OCI-LY1 (cell line): ENCODE results near the gene TRIM67.

ENCODE experiments used
- H2AFZ ChIP-seq: fragments of 200-600 bp; sonication (generic), shearing (Covaris generic); 2 replicates; pipeline ENCODE4 v1.6.0; 2014; ENCODE audit warnings: antibody characterized with exemption, mild to moderate bottlenecking, low read length
- H3F3A ChIP-seq: fragments of 200-600 bp; sonication (generic), shearing (Covaris generic); 2 replicates; pipeline ENCODE4 v1.6.0; 2014; ENCODE audit warnings: mild to moderate bottlenecking, antibody characterized with exemption, low read length, moderate library complexity; ENCODE audit not compliant: insufficient read depth
- H3K27ac ChIP-seq: fragments of 200-600 bp; sonication (generic); 2 replicates; pipeline ENCODE4 v1.5.1; 2014; ENCODE audit warnings: low read length, mixed run types, mild to moderate bottlenecking, low read depth; ENCODE audit not compliant: poor library complexity, severe bottlenecking
- H3K27me3 ChIP-seq: fragments of 200-600 bp; sonication (generic); 2 replicates; pipeline ENCODE4 v1.6.0; 2014; ENCODE audit warnings: antibody characterized with exemption, mild to moderate bottlenecking, low read length, moderate library complexity; ENCODE audit not compliant: insufficient read depth
- H3K36me3 ChIP-seq: fragments of 200-600 bp; sonication (generic); 2 replicates; pipeline ENCODE4 v1.6.1; 2014; ENCODE audit warnings: mild to moderate bottlenecking, antibody characterized with exemption, low read length, moderate library complexity, mixed read lengths; ENCODE audit not compliant: insufficient read depth
- H3K4me1 ChIP-seq: fragments of 200-600 bp; sonication (generic); 2 replicates; pipeline ENCODE4 v1.5.1; 2014; ENCODE audit warnings: mild to moderate bottlenecking, low read length, moderate library complexity; ENCODE audit not compliant: insufficient read depth, severe bottlenecking
- H3K4me2 ChIP-seq: fragments of 200-600 bp; sonication (generic), shearing (Covaris generic); 2 replicates; pipeline ENCODE4 v1.6.1; 2014; ENCODE audit warnings: low read length
- H3K4me3 ChIP-seq: fragments of 200-600 bp; sonication (generic); 2 replicates; pipeline ENCODE4 v1.5.1; 2014; ENCODE audit warnings: low read length, low read depth, mild to moderate bottlenecking, mixed read lengths; ENCODE audit not compliant: poor library complexity, severe bottlenecking
- H3K79me2 ChIP-seq: fragments of 200-600 bp; shearing (Covaris generic); 2 replicates; pipeline ENCODE4 v1.6.1; 2016; ENCODE audit warnings: mixed run types, low read length, mixed read lengths; ENCODE audit not compliant: insufficient read depth
- H3K9ac ChIP-seq: fragments of 200-600 bp; sonication (generic), shearing (Covaris generic); 2 replicates; pipeline ENCODE4 v1.6.1; 2014; ENCODE audit warnings: mild to moderate bottlenecking, low read length, mixed read lengths
- H3K9me2 ChIP-seq: fragments of 200-600 bp; sonication (generic), shearing (Covaris generic); 2 replicates; pipeline ENCODE4 v1.6.1; 2014; ENCODE audit warnings: low read depth, mild to moderate bottlenecking, low read length, mixed read lengths
- H3K9me3 ChIP-seq: fragments of 200-600 bp; shearing (Covaris generic); 2 replicates; pipeline ENCODE4 v1.6.1; 2014; ENCODE audit warnings: low read length, mixed read lengths
- H4K20me1 ChIP-seq: fragments of 200-600 bp; sonication (generic), shearing (Covaris generic); 2 replicates; pipeline ENCODE4 v1.6.0; 2016; ENCODE audit warnings: mild to moderate bottlenecking, low read length; ENCODE audit not compliant: insufficient read depth
- EZH2 ChIP-seq: fragments of 200-600 bp; sonication (generic), shearing (Covaris generic); IDR thresholded peaks from 2 replicates; pipeline ENCODE4 v1.8.0; 2017; ENCODE audit warnings: borderline replicate concordance, mixed run types, mild to moderate bottlenecking, antibody characterized with exemption, low read length, moderate library complexity, mixed read lengths
- TF ChIP-seq, protein P1 (sequence below): fragments of 200-600 bp; sonication (generic), shearing (Covaris generic); IDR thresholded peaks from 2 replicates; pipeline ENCODE4 v1.5.1; 2017; ENCODE audit warnings: mild to moderate bottlenecking, antibody characterized with exemption, low read length, moderate library complexity, mixed read lengths

TRIM67 gene

DNA sequence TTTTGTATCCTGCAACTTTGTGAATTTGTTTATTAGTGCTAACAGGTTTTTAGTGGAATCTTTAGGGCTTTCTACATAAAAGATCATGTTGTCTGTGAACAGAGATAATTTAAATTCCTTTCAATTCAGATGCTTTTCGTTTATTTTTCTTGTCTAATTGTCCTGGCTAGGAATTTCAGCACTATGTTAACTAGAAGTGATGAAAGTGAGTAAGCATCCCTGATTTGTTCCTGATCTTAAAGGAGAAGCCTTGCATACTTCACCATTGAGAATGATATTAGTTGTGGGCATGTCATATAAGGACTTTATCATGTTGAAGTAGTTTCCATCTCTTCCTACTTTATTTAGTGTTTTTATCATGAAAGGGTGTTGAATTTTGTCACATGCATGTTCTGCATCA lies 23.6 kb upstream of the TRIM67 start:
- TF ChIP-seq, protein P1, sequence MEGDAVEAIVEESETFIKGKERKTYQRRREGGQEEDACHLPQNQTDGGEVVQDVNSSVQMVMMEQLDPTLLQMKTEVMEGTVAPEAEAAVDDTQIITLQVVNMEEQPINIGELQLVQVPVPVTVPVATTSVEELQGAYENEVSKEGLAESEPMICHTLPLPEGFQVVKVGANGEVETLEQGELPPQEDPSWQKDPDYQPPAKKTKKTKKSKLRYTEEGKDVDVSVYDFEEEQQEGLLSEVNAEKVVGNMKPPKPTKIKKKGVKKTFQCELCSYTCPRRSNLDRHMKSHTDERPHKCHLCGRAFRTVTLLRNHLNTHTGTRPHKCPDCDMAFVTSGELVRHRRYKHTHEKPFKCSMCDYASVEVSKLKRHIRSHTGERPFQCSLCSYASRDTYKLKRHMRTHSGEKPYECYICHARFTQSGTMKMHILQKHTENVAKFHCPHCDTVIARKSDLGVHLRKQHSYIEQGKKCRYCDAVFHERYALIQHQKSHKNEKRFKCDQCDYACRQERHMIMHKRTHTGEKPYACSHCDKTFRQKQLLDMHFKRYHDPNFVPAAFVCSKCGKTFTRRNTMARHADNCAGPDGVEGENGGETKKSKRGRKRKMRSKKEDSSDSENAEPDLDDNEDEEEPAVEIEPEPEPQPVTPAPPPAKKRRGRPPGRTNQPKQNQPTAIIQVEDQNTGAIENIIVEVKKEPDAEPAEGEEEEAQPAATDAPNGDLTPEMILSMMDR: no peak
- TF ChIP-seq EZH2: no peak
- Histone ChIP-seq H3K9ac (no peak overlapping the region), H3K4me2 (no peak overlapping the region), H3F3A (no peaks in the 10 kb centered on the region), H3K4me3 (no peak overlapping the region), H3K36me3 (no peaks in the 10 kb centered on the region), H3K27me3 (no peaks in the 10 kb centered on the region; the same call in 1 of the 2 replicates), H3K9me2 (no peaks in the 10 kb centered on the region; the same call in 1 of the 2 replicates), H3K27ac (no peak overlapping the region), H4K20me1 (no peaks in the 10 kb centered on the region), H3K4me1 (no peaks in the 10 kb centered on the region), H3K9me3 (no peaks in the 10 kb centered on the region), H2AFZ (no peak overlapping the region), H3K79me2 (no peaks in the 10 kb centered on the region)

GRCh38 chr1:231139125-231139649 lies 22.7 kb upstream of the TRIM67 start:
- Histone ChIP-seq H3K36me3 (no peaks in the 10 kb centered on the region), H3K4me3 (no peak overlapping the region), H3F3A (no peaks in the 10 kb centered on the region), H3K9me3 (no peaks in the 10 kb centered on the region), H3K79me2 (no peaks in the 10 kb centered on the region), H3K27me3 (no peaks in the 10 kb centered on the region; the same call in 1 of the 2 replicates), H3K9me2 (no peaks in the 10 kb centered on the region; the same call in 1 of the 2 replicates), H3K9ac (no peak overlapping the region), H2AFZ (no peak overlapping the region), H3K4me1 (no peaks in the 10 kb centered on the region), H4K20me1 (no peaks in the 10 kb centered on the region), H3K27ac (no peak overlapping the region), H3K4me2 (no peak overlapping the region)
- no peak for TF ChIP-seq EZH2
- TF ChIP-seq, protein P1: no peak

DNA sequence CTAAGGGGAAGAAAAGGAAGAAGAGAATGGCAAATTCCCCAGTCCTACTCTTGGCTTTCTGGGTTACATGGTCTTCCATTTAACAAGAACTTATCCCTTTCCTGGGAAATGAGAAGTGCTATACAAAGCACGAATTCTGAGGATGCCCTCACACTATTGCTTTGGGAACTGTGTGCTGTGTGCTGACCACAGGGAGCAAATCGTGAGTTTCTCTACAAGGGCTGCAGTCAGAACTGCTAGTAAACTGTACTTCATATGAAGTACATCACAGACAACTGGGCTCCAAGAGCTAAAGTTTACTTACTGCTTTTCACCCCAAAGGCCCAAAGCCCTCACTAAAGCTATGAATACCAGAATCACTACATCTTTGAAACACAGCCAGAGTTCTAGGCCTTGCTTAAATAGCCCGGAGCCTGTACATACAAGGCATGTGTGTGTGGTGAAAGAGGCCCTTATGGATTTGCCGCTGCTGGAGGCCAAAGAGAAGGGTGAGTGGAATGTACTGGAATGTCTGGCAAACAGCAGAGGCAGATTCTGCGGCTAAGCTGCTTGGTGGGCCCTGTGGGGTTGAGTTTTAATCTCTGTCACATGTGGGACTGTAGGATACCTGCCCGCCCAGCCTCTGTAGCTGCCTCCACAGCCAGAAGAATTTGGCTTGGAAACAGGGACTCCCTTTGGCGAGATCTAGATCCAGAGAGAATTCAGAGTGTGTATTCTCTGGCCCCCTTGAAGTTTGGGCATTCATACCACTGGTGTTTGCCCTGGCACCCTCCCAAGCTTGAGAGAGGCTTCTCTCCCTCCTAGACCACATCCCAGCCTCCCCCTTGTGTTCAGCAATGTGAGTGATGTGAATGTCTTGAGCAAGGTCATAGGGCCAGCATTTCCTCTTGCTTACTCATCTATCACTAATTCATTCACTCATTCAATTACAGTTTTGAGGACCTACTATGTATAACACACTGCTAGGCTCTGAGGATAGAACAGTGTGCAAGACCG lies 21.9 kb upstream of the TRIM67 start:
- H3K4me3 ChIP-seq: no peak overlapping the region
- no peaks in the 10 kb centered on the region; the same call in 1 of the 2 replicates for H3K9me2 ChIP-seq
- no peaks in the 10 kb centered on the region for H3K9me3 ChIP-seq
- H3K4me2 ChIP-seq: no peak overlapping the region
- no peak overlapping the region for H3K9ac ChIP-seq
- TF ChIP-seq, protein P1: no peak
- TF ChIP-seq EZH2: no peak
- H3K27me3 ChIP-seq: no peaks in the 10 kb centered on the region; the same call in 1 of the 2 replicates
- no peaks in the 10 kb centered on the region for H3F3A ChIP-seq
- no peaks in the 10 kb centered on the region for H3K36me3 ChIP-seq
- no peaks in the 10 kb centered on the region for H3K4me1 ChIP-seq
- H3K27ac ChIP-seq: no peak overlapping the region
- H2AFZ ChIP-seq: no peak overlapping the region
- no peaks in the 10 kb centered on the region for H4K20me1 ChIP-seq
- no peaks in the 10 kb centered on the region for H3K79me2 ChIP-seq
